ENCODE measurements around the gene OVCA2.

OVCA2 gene

GRCh38 chr17:2015314-2015713 lies 26.5 kb upstream of the OVCA2 start:
- TF ChIP-seq CTCF (IDR thresholded peaks at IDR 0.05; ENCODE audit: control insufficient read depth, insufficient read depth, low read depth, low read length, missing control alignments), result no peak
- no peak overlapping the region for H3K4me3 ChIP-seq (ENCODE audit: control insufficient read depth, low read depth, low read length)
- no peak for DNase-seq (ENCODE audit: low read depth)

- no peak for DNase-seq (ENCODE audit: low read depth)
- no peak for TF ChIP-seq CTCF (IDR thresholded peaks at IDR 0.05; ENCODE audit: control insufficient read depth, insufficient read depth, low read depth, low read length, missing control alignments)
- H3K4me3 ChIP-seq (ENCODE audit: control insufficient read depth, low read depth, low read length), result no peak overlapping the region
These were observed 25.3 kb upstream of the OVCA2 start for GRCh38 chr17:2016494-2016893.

- no peak overlapping the region for H3K4me3 ChIP-seq (ENCODE audit: control insufficient read depth, low read depth, low read length)
These were observed 24.4 kb upstream of the OVCA2 start for GRCh38 chr17:2017274-2017941.

GRCh38 chr17:2018716-2019510 lies 22.9 kb upstream of the OVCA2 start:
- no peak for TF ChIP-seq CTCF (IDR thresholded peaks at IDR 0.05; ENCODE audit: control insufficient read depth, insufficient read depth, low read depth, low read length, missing control alignments)
- no peak for DNase-seq (ENCODE audit: low read depth)
- H3K4me3 ChIP-seq (ENCODE audit: control insufficient read depth, low read depth, low read length), result no peak overlapping the region

More at GRCh38 chr17:2017274-2017941, 24.4 kb upstream of the OVCA2 start:
- TF ChIP-seq CTCF (IDR thresholded peaks at IDR 0.05; ENCODE audit: control insufficient read depth, insufficient read depth, low read depth, low read length, missing control alignments), result no peak
- no peak for DNase-seq (ENCODE audit: low read depth)

DNA sequence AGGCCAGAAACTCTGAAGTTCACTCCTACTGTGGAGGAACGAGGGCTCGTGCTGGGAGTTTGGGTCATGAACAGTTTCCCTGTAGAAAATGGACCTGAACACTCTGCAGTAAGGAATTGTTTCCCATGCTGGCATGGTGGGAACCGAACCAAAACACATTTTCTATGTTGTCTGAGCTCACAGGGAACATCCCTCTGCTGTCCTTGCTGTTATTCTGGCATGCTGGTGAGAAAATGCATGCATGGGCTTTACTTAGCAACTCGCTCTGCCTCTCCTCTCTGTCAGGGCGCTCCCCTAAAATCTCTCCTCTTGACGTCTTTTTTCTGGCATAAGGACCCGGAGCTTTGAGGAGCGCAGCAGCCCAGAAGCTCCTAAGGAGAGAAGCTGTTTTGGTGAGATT lies 22.1 kb upstream of the OVCA2 start:
- no peak for TF ChIP-seq CTCF (IDR thresholded peaks at IDR 0.05; ENCODE audit: control insufficient read depth, insufficient read depth, low read depth, low read length, missing control alignments)
- H3K4me3 ChIP-seq (ENCODE audit: control insufficient read depth, low read depth, low read length), result no peak overlapping the region
- no peak for DNase-seq (ENCODE audit: low read depth)

DNA sequence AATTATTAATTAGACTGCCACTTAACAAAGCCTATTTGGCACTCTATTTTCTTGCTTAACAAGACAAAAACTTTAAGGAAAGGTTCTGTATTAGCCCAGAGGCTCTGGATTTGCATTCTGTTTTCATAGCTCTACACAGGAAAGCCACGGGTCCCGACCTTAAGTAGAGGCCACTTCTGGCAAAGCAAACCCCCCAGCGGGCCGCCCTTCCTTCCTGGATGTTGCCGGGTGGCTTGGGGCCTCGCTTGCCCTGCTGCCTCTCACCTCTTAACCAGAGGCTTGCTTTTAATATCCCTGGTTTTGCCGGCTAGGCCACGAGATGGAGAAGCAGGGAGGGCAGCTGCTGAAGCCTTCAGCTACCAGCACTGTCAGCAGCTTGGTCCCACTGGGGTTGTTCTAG lies 21.1 kb upstream of the OVCA2 start:
- TF ChIP-seq CTCF (IDR thresholded peaks at IDR 0.05; ENCODE audit: control insufficient read depth, insufficient read depth, low read depth, low read length, missing control alignments), result no peak
- H3K4me3 ChIP-seq (ENCODE audit: control insufficient read depth, low read depth, low read length), result no peak overlapping the region
- DNase-seq (ENCODE audit: low read depth), result no peak
